SH-SY5Y (cell line): ENCODE results near the gene SMAD4.

Source experiments
- GATA2 ChIP-seq: IDR thresholded peaks from 2 replicates; pipeline ENCODE4 v1.6.1; 2011; ENCODE audit warnings: mild to moderate bottlenecking, low read depth, low read length
- GATA3 ChIP-seq: IDR thresholded peaks from 2 replicates; pipeline ENCODE4 v1.6.1; 2011; ENCODE audit warnings: low read depth, mild to moderate bottlenecking, low read length, moderate library complexity

GRCh38 chr18:50986360-50987087 is 43.5 kb upstream of the SMAD4 start:
- TF ChIP-seq GATA2 (no peak), GATA3 (no peak)
